ENCODE measurements around the gene RAB9A.

DNA sequence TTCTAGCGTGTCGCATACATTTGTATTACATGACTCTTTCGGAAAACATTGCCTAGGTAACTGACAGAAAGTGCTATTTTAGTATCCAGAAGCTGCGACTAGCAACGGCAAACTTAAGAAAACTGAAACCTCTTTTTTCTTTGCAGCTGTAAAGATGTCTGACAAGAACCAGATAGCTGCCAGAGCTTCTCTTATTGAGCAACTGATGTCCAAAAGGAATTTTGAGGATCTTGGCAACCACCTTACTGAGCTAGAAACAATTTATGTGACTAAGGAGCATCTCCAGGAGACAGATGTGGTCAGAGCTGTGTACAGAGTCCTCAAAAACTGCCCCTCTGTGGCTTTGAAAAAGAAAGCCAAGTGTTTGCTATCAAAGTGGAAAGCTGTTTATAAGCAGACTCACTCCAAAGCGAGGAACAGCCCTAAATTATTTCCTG lies 26.6 kb upstream of the RAB9A start:
- TF ChIP-seq, protein P1, sequence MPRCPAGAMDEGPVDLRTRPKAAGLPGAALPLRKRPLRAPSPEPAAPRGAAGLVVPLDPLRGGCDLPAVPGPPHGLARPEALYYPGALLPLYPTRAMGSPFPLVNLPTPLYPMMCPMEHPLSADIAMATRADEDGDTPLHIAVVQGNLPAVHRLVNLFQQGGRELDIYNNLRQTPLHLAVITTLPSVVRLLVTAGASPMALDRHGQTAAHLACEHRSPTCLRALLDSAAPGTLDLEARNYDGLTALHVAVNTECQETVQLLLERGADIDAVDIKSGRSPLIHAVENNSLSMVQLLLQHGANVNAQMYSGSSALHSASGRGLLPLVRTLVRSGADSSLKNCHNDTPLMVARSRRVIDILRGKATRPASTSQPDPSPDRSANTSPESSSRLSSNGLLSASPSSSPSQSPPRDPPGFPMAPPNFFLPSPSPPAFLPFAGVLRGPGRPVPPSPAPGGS (IDR thresholded peaks at IDR 0.05; ENCODE audit: borderline replicate concordance, insufficient read depth, low read depth, low read length, poor library complexity, severe bottlenecking): no peak
- TF ChIP-seq CHD2 (IDR thresholded peaks at IDR 0.05; ENCODE audit: borderline replicate concordance, low read depth, low read length) (no peak), CHD4 (IDR thresholded peaks at IDR 0.05) (no peak), EP300 (IDR thresholded peaks at IDR 0.05; ENCODE audit: borderline replicate concordance in 1 of 2, control insufficient read depth in 1 of 2, low read depth in 2 of 2, low read length in 2 of 2) (no peak)
- TF ChIP-seq, protein P2, sequence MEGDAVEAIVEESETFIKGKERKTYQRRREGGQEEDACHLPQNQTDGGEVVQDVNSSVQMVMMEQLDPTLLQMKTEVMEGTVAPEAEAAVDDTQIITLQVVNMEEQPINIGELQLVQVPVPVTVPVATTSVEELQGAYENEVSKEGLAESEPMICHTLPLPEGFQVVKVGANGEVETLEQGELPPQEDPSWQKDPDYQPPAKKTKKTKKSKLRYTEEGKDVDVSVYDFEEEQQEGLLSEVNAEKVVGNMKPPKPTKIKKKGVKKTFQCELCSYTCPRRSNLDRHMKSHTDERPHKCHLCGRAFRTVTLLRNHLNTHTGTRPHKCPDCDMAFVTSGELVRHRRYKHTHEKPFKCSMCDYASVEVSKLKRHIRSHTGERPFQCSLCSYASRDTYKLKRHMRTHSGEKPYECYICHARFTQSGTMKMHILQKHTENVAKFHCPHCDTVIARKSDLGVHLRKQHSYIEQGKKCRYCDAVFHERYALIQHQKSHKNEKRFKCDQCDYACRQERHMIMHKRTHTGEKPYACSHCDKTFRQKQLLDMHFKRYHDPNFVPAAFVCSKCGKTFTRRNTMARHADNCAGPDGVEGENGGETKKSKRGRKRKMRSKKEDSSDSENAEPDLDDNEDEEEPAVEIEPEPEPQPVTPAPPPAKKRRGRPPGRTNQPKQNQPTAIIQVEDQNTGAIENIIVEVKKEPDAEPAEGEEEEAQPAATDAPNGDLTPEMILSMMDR (IDR thresholded peaks at IDR 0.05 in 2 of 3, conservative IDR thresholded peaks at IDR 0.05 in 1 of 3; ENCODE audit: control insufficient read depth in 2 of 3, extremely low read depth in 1 of 3, insufficient read depth in 1 of 3, low read depth in 3 of 3, low read length in 3 of 3): no peak
